IMR-90 (cell line): Measurements from ENCODE around the gene RHBDF2. TPM values are rescaled to one million over a fixed set of nuclear protein-coding genes. Genes with fewer than 3 reads are reported as not detected.

ENCODE experiments used
- ATAC-seq: fragments of 200-7000 bp; cut with Tn5 transposase; 2 replicates; pipeline ENCODE4 v1.9.1; 2020; ENCODE audit warnings: low read depth, mild to moderate bottlenecking, moderate library complexity
- BruUV-seq: library from RNA; stranded (reverse); fragments of 400-500 nt; replicated peaks from 2 replicates; lab custom pipeline; 2021; lab: Mats Ljungman, UMichigan
- CTCF ChIA-PET: fragments of 300-600 bp; formaldehyde crosslinking; extraction: SDS; loops from one replicate; lab custom pipeline; 2021; ENCODE audit warnings: antibody characterized with exemption; lab: Yijun Ruan, JAX
- POLR2A ChIA-PET: fragments of 300-600 bp; sonication (Branson Sonifier 250); formaldehyde crosslinking; loops from one replicate; lab custom pipeline; 2022; ENCODE audit warnings: antibody characterized with exemption; ENCODE audit not compliant: unreplicated experiment; lab: Charles Lee
- DNase-seq: peaks from one replicate; pipeline ENCODE4 v3.0.0; 2013
- H2AFZ ChIP-seq: replicated peaks from 2 replicates; pipeline ENCODE3; 2013; ENCODE audit warnings: low read length, mild to moderate bottlenecking; ENCODE audit not compliant: poor library complexity
- H2AK5ac ChIP-seq: 2 replicates; pipeline ENCODE4 v1.6.1; 2013; ENCODE audit warnings: low read depth, low read length, inconsistent platforms
- H2AK9ac ChIP-seq: replicated peaks from 2 replicates; pipeline ENCODE3; 2013; ENCODE audit warnings: mild to moderate bottlenecking, low read depth, low read length, moderate library complexity; ENCODE audit not compliant: poor library complexity
- H2BK120ac ChIP-seq: 2 replicates; pipeline ENCODE4 v1.6.1; 2013; ENCODE audit warnings: low read depth, low read length, inconsistent platforms
- H2BK15ac ChIP-seq: 3 replicates; pipeline ENCODE4 v1.6.1; 2013; ENCODE audit warnings: low read depth, low read length, inconsistent platforms
- H2BK20ac ChIP-seq: 2 replicates; pipeline ENCODE4 v1.6.1; 2013; ENCODE audit warnings: low read depth, mild to moderate bottlenecking, inconsistent platforms, low read length, moderate library complexity
- H2BK5ac ChIP-seq: 2 replicates; pipeline ENCODE4 v1.6.1; 2013; ENCODE audit warnings: mild to moderate bottlenecking, low read depth, low read length, inconsistent platforms; ENCODE audit not compliant: poor library complexity, severe bottlenecking
- H3K14ac ChIP-seq: replicated peaks from 2 replicates; pipeline ENCODE4 v1.6.1; 2013; ENCODE audit warnings: low read depth, low read length, inconsistent platforms
- H3K18ac ChIP-seq: 2 replicates; pipeline ENCODE4 v1.6.1; 2013; ENCODE audit warnings: low read depth, low read length, control low read depth
- H3K23ac ChIP-seq: 2 replicates; pipeline ENCODE4 v1.6.1; 2013; ENCODE audit warnings: low read depth, low read length, inconsistent platforms
- H3K27ac ChIP-seq: 2 replicates; pipeline ENCODE4 v1.5.1; 2013; ENCODE audit warnings: mild to moderate bottlenecking, control low read depth, low read length; ENCODE audit not compliant: insufficient read depth
- H3K27me3 ChIP-seq: 2 replicates; pipeline ENCODE4 v1.6.1; 2013; ENCODE audit warnings: low read length; ENCODE audit not compliant: control insufficient read depth, insufficient read depth
- H3K36me3 ChIP-seq: 2 replicates; pipeline ENCODE4 v1.6.1; 2013; ENCODE audit warnings: low read length, mixed read lengths; ENCODE audit not compliant: control insufficient read depth, insufficient read depth
- H3K4ac ChIP-seq: 2 replicates; pipeline ENCODE4 v1.6.1; 2013; ENCODE audit warnings: low read depth, low read length, inconsistent platforms
- H3K4me1 ChIP-seq: 2 replicates; pipeline ENCODE4 v1.6.1; 2013; ENCODE audit warnings: low read length, mixed read lengths; ENCODE audit not compliant: control insufficient read depth, insufficient read depth
- H3K4me2 ChIP-seq: 2 replicates; pipeline ENCODE4 v1.6.1; 2013; ENCODE audit warnings: low read depth, mild to moderate bottlenecking, control low read depth, low read length, moderate library complexity
- H3K4me3 ChIP-seq: 2 replicates; pipeline ENCODE4 v1.5.1; 2013; ENCODE audit warnings: low read depth, mild to moderate bottlenecking, control low read depth, low read length, moderate library complexity; ENCODE audit not compliant: insufficient read depth
- H3K56ac ChIP-seq: 2 replicates; pipeline ENCODE4 v1.6.1; 2013; ENCODE audit warnings: low read length, inconsistent platforms; ENCODE audit not compliant: insufficient read depth; ENCODE audit errors: extremely low read depth
- H3K79me1 ChIP-seq, 2 experiments: 2 replicates each; pipeline ENCODE4 v1.6.1; 2013; ENCODE audit warnings: low read length in 2 of 2, inconsistent platforms in 1 of 2, low read depth in 1 of 2
- H3K9ac ChIP-seq: 2 replicates; pipeline ENCODE4 v1.6.1; 2013; ENCODE audit warnings: low read depth, low read length, control low read depth
- H3K9me1 ChIP-seq: 2 replicates; pipeline ENCODE4 v1.6.1; 2013; ENCODE audit warnings: low read length, inconsistent platforms; ENCODE audit not compliant: insufficient read depth
- H3K9me3 ChIP-seq: 2 replicates; pipeline ENCODE4 v1.6.1; 2013; ENCODE audit warnings: low read length; ENCODE audit not compliant: control insufficient read depth, insufficient read depth
- H4K20me1 ChIP-seq: 2 replicates; pipeline ENCODE4 v1.6.1; 2013; ENCODE audit warnings: low read length, inconsistent platforms; ENCODE audit not compliant: insufficient read depth
- H4K5ac ChIP-seq: 2 replicates; pipeline ENCODE4 v1.6.1; 2013; ENCODE audit warnings: mild to moderate bottlenecking, low read depth, low read length, control low read depth
- H4K8ac ChIP-seq, 2 experiments: 2 replicates each; pipeline ENCODE4 v1.6.1; 2013; ENCODE audit warnings: low read depth in 2 of 2, low read length in 2 of 2, control low read depth in 1 of 2, inconsistent platforms in 1 of 2
- H4K91ac ChIP-seq: 2 replicates; pipeline ENCODE4 v1.6.1; 2013; ENCODE audit warnings: low read depth, low read length, inconsistent platforms; ENCODE audit not compliant: insufficient read depth
- WGBS, 2 experiments: methylation state at CpG; one replicate each; pipeline versions ENCODE4 v1.1.5 to v1.1.7; 2013; ENCODE audit warnings: missing lambda C conversion rate in 2 of 2; ENCODE audit not compliant: insufficient read length in 1 of 2; ENCODE audit errors: extremely low coverage in 2 of 2; 5-methylcytosine and 5-hydroxymethylcytosine counted together
- dilution Hi-C: fragments of 300-500 bp; cut with HindIII; formaldehyde crosslinking; loops from one replicate; pipeline ENCODE4 v1.14.3; 2018; ENCODE audit warnings: low sequenced_read_pairs; ENCODE audit not compliant: unreplicated experiment
- in situ Hi-C: fragments of 300-500 bp; cut with MboI; formaldehyde crosslinking; loops from 3 replicates; pipeline ENCODE4 v1.14.3; 2019; ENCODE audit warnings: low sequenced_read_pairs, inconsistent platforms, mixed read lengths
- intact Hi-C: fragments of 100-400 bp; cut with micrococcal nuclease; formaldehyde crosslinking; loops from 2 replicates; pipeline ENCODE4 v1.10.0; 2022
- polyA plus RNA-seq, 3 experiments: library from polyadenylated mRNA; depleted of rRNA; stranded (reverse); fragments of >200 nt; gene quantifications; 2 replicates each; pipeline ENCODE4 v1.2.3, GENCODE V29; 2012; ENCODE audit warnings: low replicate concordance in 1 of 3
- total RNA-seq: library from RNA; depleted of rRNA; stranded (reverse); fragments of >200 nt; gene quantifications from 2 replicates; pipeline ENCODE4 v1.2.3, GENCODE V29; 2012
- TF ChIP-seq, protein P1 (sequence below): fragments of 150-350 bp; IDR thresholded peaks from 2 replicates; pipeline ENCODE4 v1.6.1; 2016; ENCODE audit warnings: low read depth, mild to moderate bottlenecking, low read length, moderate library complexity, borderline replicate concordance

RHBDF2 gene
- total and polyA plus RNA-seq, 2 of the 4 experiments (the other 2 are of a cell fraction), result 1.3 to 8.3 TPM

DNA sequence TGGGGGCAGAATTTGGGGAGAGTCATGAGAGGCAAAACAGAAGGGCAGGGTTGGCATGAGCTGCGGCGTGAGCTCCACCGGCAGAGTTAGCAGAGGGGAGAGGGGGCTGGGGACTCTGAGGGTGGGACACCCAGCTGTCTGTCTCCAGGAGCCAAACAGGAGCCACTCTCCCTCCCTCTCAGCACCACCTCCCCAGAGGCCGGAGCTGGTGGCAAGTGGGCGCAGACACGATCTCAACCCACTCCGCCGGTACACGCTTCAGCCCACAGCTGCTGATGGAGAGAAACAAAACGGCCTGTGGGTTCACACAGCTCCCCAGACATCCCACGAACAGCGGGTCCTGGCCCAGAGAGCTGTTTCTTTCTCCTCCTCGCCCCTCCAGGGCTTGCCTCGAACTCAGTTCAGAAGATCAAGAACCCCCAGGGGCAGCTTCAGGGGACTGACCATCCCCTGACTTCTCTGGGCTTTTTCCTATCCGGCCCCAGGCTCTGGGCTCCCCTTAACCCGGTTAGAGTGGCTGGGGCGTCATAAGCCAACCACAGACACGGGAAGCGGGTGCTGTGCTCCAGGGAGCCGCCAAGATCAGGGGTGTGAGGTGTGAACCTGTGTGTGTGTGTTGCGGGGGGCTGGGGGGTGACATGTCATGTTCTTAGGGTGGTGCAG is 7.6 kb downstream of the RHBDF2 start:
- BruUV-seq, result no TSS peak
- dilution Hi-C loops (no loop called here), in situ Hi-C loops (no loop called here), intact Hi-C loops (no loop called here)
- no peak overlapping the region for H3K4me3 ChIP-seq
- no peak overlapping the region for H2BK15ac ChIP-seq
- peaks cover 26% of the 10 kb centered on the region for H3K4me1 ChIP-seq
- peak overlapping the region; percentile 62; the same call in 1 of the 2 replicates for H3K9ac ChIP-seq
- POLR2A ChIA-PET, result no interaction called here
- peak overlapping the region; percentile 62 for H2BK5ac ChIP-seq
- no peaks in the 10 kb centered on the region for H3K9me3 ChIP-seq
- peak overlapping the region; percentile 66 for H4K5ac ChIP-seq
- TF ChIP-seq, protein P1, sequence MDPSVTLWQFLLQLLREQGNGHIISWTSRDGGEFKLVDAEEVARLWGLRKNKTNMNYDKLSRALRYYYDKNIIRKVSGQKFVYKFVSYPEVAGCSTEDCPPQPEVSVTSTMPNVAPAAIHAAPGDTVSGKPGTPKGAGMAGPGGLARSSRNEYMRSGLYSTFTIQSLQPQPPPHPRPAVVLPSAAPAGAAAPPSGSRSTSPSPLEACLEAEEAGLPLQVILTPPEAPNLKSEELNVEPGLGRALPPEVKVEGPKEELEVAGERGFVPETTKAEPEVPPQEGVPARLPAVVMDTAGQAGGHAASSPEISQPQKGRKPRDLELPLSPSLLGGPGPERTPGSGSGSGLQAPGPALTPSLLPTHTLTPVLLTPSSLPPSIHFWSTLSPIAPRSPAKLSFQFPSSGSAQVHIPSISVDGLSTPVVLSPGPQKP, result no peak
- H2AK5ac ChIP-seq, result peak overlapping the region; percentile 71
- peak overlapping the region; percentile 29 for H3K18ac ChIP-seq
- peak overlapping the region; percentile 68 for H3K14ac ChIP-seq
- peak overlapping the region; percentile 74 to 93; a peak in 3 of 4 replicates for H4K8ac ChIP-seq
- H3K79me1 ChIP-seq, result peaks cover 0 to 17% of the 10 kb centered on the region in 2 experiments; a peak in 3 of 4 replicates
- H3K56ac ChIP-seq, result no peak overlapping the region
- H3K9me1 ChIP-seq, result peaks cover 7% of the 10 kb centered on the region
- H3K4ac ChIP-seq, result peak overlapping the region; percentile 68; the same call in 1 of the 2 replicates
- no peak for ATAC-seq
- CTCF ChIA-PET, result interaction anchor here (0.6 kb wide), 1 partner anchor 123 kb away, joined by 5 read pairs; no protein-coding TSS in a partner anchor
- no peak overlapping the region for H3K4me2 ChIP-seq
- H2BK120ac ChIP-seq, result peak overlapping the region; percentile 79; the same call in 1 of the 2 replicates
- H3K27me3 ChIP-seq, result no peaks in the 10 kb centered on the region
- 73% methylated on average over 3 of the region's 21 CpGs; no CpG with 5 or more reads in 1 of the 2 experiments for WGBS, 2 experiments
- DNase-seq, result no peak
- peak overlapping the region; percentile 46 for H3K27ac ChIP-seq
- H4K20me1 ChIP-seq, result no peaks in the 10 kb centered on the region
- peak overlapping the region; percentile 69 for H2AK9ac ChIP-seq
- H3K36me3 ChIP-seq, result no peaks in the 10 kb centered on the region
- H4K91ac ChIP-seq, result peak overlapping the region; percentile 47; the same call in 1 of the 2 replicates
- H2AFZ ChIP-seq, result peak overlapping the region; percentile 87
- H3K23ac ChIP-seq, result no peak overlapping the region; the same call in 1 of the 2 replicates
- H2BK20ac ChIP-seq, result peak overlapping the region; percentile 36; the same call in 1 of the 2 replicates
